Metanephros (tissue), 1 donor: ENCODE measurements around the gene GPNMB. TPM values are rescaled to one million over a fixed set of nuclear protein-coding genes. Genes with fewer than 3 reads are reported as not detected.

ENCODE experiments used
- total RNA-seq: library from RNA; depleted of rRNA; stranded (reverse); fragments of >200 nt; gene quantifications from one replicate; pipeline ENCODE4 v1.2.3, GENCODE V29; 2014

Gene GPNMB
- 31.2 TPM for total RNA-seq

GRCh38 chr7:23246555-23246954, at the start of gene GPNMB:
TSS of gene GPNMB (plus strand) at chr7:23246775. CDS start at chr7:23246858, 83 bp downstream.

GRCh38 chr7:23298885-23299769, 52.6 kb downstream of the GPNMB start, which contains the start of gene MALSU1:
TSS of gene MALSU1 (plus strand) at chr7:23299339. CDS start at chr7:23299353, 14 bp downstream.

Other genes starting within 250 kb of the GPNMB start
- 21.7 TPM for gene HYCC1, start 232.6 kb upstream of the GPNMB start, total RNA-seq
- 52.7 TPM for gene KLHL7, start 141.0 kb upstream of the GPNMB start, total RNA-seq
- 56.9 TPM for gene NUP42, start 64.7 kb upstream of the GPNMB start, total RNA-seq
- 74.7 TPM for gene MALSU1, start 52.6 kb downstream of the GPNMB start, total RNA-seq
- 43.4 TPM for gene IGF2BP3, start 223.7 kb downstream of the GPNMB start, total RNA-seq